BE2C (cell line): ENCODE data around the gene LRBA. TPM values are rescaled to one million over a fixed set of nuclear protein-coding genes. Genes with fewer than 3 reads are reported as not detected.
"Not testable (repeated sequence)": the region's sequence is repeated elsewhere in the genome, so short reads cannot be mapped to it uniquely, and the experiment has no call there.

Experiments used
- DNase-seq: peaks from one replicate; pipeline ENCODE4 v3.0.0-alpha.2; 2020
- H3K27me3 ChIP-seq: fragments of 250-450 bp; sonication (Bioruptor Pico); 2 replicates; pipeline ENCODE4 v1.5.1; 2020; ENCODE audit warnings: mild to moderate bottlenecking
- H3K36me3 ChIP-seq: fragments of 250-450 bp; sonication (Bioruptor Pico); 2 replicates; pipeline ENCODE4 v1.5.1; 2020; ENCODE audit warnings: mild to moderate bottlenecking
- H3K4me1 ChIP-seq: fragments of 250-450 bp; sonication (Bioruptor Pico); 2 replicates; pipeline ENCODE4 v1.5.1; 2020
- H3K4me3 ChIP-seq: 2 replicates; pipeline ENCODE4 v1.5.1; 2011; ENCODE audit warnings: low read depth, low read length
- H3K9me3 ChIP-seq: fragments of 250-450 bp; sonication (Bioruptor Pico); 2 replicates; pipeline ENCODE4 v1.5.1; 2020
- CTCF ChIP-seq: IDR thresholded peaks from 2 replicates; pipeline ENCODE4 v1.5.1; 2012; ENCODE audit warnings: mild to moderate bottlenecking, low read depth, low read length
- polyA plus RNA-seq: library from polyadenylated mRNA; unstranded; fragments of >200 nt; gene quantifications from one replicate; pipeline ENCODE4 v1.2.1, GENCODE V29; 2012; ENCODE audit warnings: low read depth, missing spikeins; ENCODE audit not compliant: insufficient read length, insufficient read depth

LRBA gene
- polyA plus RNA-seq, result 133 TPM

- DNase-seq, result peak; percentile 78
- Histone ChIP-seq H3K36me3 (no peaks in the 10 kb centered on the region), H3K9me3 (no peaks in the 10 kb centered on the region), H3K4me3 (peak within 1 kb of the TSS; percentile 98), H3K4me1 (no peaks in the 10 kb centered on the region), H3K27me3 (no peaks in the 10 kb centered on the region)
- no peak for TF ChIP-seq CTCF
Measured at GRCh38 chr4:151014521-151015458, at the start of gene LRBA. LRBA (minus strand) TSS chr4:151015284; CDS start chr4:151014642, 642 bp downstream.

- not testable (repeated sequence) for H3K4me1 ChIP-seq, H3K4me3 ChIP-seq, DNase-seq, H3K27me3 ChIP-seq, H3K36me3 ChIP-seq, H3K9me3 ChIP-seq
Measured at GRCh38 chr4:151063143-151063542, 48.1 kb upstream of the LRBA start.

- no peaks in the 10 kb centered on the region for H3K27me3 ChIP-seq
- no peaks in the 10 kb centered on the region for H3K36me3 ChIP-seq
- no peaks in the 10 kb centered on the region for H3K9me3 ChIP-seq
- DNase-seq, result no peak
- H3K4me3 ChIP-seq, result no peak overlapping the region
- no peaks in the 10 kb centered on the region for H3K4me1 ChIP-seq
- no peak for TF ChIP-seq CTCF
Measured at GRCh38 chr4:151055539-151055938, 40.5 kb upstream of the LRBA start.

GRCh38 chr4:151052785-151053184 is 37.7 kb upstream of the LRBA start:
- no peaks in the 10 kb centered on the region for H3K36me3 ChIP-seq
- no peaks in the 10 kb centered on the region for H3K27me3 ChIP-seq
- H3K4me3 ChIP-seq, result no peak overlapping the region
- no peak for DNase-seq
- TF ChIP-seq CTCF, result no peak
- no peaks in the 10 kb centered on the region for H3K4me1 ChIP-seq
- no peaks in the 10 kb centered on the region for H3K9me3 ChIP-seq

- TF ChIP-seq CTCF, result no peak
- Histone ChIP-seq H3K27me3 (no peaks in the 10 kb centered on the region), H3K4me1 (no peaks in the 10 kb centered on the region), H3K36me3 (no peaks in the 10 kb centered on the region), H3K9me3 (no peaks in the 10 kb centered on the region), H3K4me3 (no peak overlapping the region)
- DNase-seq, result no peak
Measured at GRCh38 chr4:151049430-151049884, 34.4 kb upstream of the LRBA start.

- H3K4me1 ChIP-seq, result no peaks in the 10 kb centered on the region
- no peak overlapping the region for H3K4me3 ChIP-seq
- no peaks in the 10 kb centered on the region for H3K36me3 ChIP-seq
- TF ChIP-seq CTCF, result no peak
- no peaks in the 10 kb centered on the region for H3K9me3 ChIP-seq
- H3K27me3 ChIP-seq, result no peaks in the 10 kb centered on the region
- DNase-seq, result no peak
Measured at GRCh38 chr4:151048913-151049312, 33.8 kb upstream of the LRBA start.
